HG03354 (cell line): ENCODE measurements around the gene SSH2.
"Not testable (repeated sequence)": the region's sequence is repeated elsewhere in the genome, so short reads cannot be mapped to it uniquely, and the experiment has no call there.

Source experiments
- ATAC-seq: cut with Tn5 transposase; IDR thresholded peaks from one replicate; pipeline ENCODE4 v1.9.1; 2021; ENCODE audit warnings: mild to moderate bottlenecking; ENCODE audit not compliant: unreplicated experiment, poor library complexity, severe bottlenecking

SSH2 gene

DNA sequence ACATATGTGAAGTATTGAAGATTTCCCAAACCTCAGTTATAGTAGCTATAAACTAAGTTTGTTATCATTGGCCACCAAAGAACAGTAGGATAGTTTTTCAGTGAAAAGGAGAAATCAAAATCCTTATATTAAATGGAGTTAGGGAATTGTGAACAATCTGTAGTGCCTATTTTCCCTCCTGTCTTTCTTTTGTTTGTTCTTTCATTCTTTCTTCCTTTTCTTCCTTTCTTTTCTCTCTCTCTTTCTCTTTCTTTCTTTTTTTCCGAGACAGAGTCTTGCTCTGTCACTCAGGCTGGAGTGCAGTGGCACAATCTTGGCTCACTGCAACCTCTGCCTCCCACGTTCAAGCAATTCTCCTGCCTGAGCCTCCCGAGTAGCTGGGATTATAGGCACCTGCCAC lies 48.8 kb downstream of the SSH2 start:
- no peak for ATAC-seq

DNA sequence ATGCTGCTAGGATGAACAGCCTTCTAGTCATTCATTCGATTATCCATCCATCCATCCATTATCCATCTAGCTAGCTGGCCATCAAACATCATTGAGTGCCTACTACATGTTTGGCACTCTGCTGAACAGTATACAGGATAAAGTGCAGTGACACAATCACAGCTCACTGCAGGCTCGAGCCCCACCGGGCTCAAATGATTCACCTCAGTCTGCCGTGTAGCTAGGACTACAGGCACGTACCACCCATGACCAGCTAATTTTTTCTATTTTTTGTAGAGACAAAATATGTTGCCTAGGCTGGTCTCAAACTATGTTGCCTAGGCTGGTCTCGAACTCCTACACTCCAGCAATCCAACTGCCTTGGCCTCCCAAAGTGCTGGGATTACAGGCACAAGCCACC lies 50.0 kb downstream of the SSH2 start:
- ATAC-seq: no peak

DNA sequence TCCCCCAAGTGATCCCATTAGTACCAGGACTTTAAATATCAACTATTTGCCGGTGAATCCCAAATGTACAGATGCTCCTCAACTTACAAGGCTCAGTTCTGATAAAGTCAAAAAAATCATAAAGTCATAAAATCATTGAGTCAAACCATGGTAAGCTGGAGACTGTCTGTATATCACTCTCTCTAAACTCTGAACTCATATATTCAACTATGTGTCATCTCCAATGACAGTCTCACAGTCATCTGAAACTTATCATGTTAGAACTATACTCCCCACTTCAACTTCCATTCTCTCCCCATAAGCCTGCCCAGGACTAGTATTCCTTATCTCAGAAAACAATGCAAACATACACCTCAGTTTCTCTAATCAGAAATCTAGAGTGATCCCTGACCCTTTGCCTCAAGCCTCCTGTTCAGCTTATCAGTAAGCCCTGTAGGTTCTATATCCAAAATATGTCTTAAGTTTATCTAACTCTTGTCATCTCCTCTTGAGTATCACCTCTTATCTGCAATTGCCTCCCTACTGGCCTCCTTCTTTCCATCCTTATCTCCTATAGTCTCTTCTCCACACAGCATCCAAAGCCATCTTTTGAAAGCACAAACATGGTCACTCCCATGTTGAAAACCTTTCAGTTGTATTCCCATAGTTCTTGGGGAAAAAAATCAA lies 55.0 kb downstream of the SSH2 start:
- no peak for ATAC-seq

DNA sequence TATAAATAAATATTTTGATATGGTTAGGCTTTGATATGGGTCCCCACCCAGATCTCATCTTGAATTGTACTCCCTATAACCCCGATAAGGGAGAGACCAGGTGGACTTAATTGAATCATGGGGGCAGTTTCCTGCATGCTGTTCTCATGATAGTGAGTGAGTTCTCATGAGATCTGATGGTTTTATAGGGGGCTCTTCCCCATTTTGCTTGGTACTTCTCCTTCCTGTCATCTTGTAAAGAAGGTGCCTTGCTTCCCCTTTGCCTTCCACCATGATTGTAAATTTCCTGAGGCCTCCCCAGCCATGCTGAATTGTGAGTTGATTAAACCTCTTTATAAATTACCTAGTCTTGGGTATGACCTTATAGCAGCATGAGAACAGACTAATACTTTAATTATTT lies 55.7 kb downstream of the SSH2 start:
- not testable (repeated sequence) for ATAC-seq

DNA sequence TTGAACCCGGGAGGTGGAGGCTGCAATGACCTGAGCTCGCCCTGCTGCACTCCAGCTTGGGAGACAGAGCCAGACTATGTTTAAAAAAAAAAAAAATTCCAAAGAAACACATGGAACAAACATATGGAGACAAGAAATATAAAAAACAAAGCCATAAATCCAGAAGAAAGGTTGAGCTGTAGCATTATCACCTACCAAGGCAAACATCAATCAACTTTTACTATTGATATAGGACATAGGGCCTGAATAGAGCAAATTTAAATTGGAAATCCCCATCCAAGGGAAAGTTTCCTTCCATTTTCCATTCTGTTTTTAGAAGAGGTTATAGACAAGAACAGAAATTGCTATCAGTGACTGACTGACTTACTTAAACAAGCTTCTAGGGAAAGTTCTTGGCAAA lies 56.6 kb downstream of the SSH2 start:
- no peak for ATAC-seq

DNA sequence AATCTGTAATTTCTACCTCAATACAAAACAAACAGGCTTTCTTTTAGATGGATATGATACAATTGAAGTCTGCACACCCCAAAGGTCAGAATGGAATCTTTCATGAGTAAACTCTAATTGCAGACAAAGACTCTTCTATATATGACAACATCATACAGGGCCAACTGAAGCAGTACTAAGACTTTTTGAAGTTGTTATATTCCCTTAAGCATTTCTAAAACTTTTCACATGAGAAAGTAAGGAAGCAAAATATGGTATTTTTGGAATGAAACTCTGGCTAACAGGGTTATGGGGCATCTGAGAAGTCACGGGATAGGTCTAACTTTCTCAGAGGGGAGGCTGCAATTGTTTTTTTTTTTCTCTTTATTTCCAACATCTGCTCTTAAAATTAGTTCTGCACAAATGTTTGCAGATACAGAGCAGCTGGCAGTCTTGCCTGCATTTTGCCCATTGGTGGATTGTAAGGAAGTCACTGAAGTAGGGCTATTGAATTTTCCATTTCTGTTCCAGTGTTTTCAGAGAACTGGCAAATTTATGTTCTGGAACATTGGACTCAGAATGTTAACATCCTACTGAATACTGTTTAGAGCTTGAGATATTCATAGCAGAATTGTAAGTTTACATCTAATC lies 59.1 kb downstream of the SSH2 start:
- ATAC-seq: no peak

DNA sequence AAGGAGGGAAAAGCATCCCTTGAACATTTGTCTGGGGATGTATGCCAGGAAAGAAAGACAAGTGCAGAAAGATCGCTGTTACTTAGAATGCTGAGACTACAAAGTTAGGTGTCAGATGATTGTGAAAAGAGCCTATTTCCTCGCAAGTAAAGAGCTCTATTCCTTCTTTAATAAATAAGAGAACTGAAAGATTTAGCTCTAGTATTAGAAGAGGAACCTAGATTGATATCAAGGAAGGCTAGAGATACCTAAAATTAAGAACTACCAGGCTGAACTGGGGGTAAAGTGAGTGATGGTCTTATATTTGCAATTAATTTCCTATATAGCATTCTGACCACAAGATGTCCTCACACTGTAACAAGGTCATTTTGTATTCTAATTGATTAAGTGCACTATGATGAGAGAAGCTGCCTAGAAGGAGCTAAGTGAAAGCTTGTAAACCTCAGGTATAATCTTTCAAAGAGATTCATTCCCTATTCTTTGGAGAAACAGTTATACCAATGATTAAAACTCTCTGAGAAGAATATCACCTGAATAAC lies 62.3 kb downstream of the SSH2 start:
- no peak for ATAC-seq

DNA sequence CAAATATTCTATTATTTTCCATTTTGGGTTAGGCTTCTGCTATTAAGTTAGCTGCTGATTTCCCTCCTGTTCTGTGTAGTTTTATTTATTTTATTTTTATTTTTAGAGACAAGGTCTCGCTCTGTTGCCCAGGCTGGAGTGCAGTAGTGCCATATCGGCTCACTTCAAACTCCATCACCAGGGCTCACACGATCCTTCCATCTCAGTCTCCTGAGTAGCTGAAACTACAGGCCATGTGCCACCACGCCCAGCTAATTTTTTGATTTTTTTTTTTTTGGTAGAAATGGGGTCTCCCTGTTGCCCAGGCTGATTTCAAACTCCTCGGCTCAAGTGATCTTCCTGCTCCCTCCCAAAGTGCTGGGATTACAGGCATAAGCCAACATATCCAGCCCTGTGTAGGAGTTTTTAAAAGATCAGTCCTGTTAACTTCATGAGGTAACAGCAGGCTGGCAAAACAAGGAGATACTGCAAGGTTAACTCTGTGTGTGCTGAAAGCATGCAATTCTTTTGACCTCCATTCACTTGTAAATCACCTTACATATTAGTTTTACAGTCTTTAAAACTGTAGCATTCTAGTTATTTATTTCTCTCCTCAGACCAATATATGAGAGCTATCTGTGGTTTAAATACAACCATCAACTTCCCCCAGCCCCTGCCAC lies 63.2 kb downstream of the SSH2 start:
- no peak for ATAC-seq

DNA sequence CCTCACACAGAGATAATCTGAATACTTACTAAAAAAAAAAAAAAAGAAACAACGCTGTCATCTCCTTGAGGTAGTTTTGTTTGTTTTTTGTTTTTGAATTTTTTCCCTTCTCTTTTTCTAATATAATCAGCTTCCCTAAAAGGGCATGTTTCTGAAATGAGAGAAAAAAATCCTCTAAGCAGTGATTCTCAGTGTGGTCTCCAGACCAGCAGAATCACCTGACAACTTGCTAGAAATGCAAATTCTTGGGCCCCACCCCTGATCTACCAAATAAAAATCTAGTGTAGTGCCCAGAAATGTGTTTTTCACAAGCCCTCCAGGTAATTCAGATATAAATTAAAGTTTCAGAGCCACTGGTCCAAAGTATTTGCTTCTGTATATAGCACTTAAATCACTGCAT lies 65.4 kb downstream of the SSH2 start:
- ATAC-seq: no peak

DNA sequence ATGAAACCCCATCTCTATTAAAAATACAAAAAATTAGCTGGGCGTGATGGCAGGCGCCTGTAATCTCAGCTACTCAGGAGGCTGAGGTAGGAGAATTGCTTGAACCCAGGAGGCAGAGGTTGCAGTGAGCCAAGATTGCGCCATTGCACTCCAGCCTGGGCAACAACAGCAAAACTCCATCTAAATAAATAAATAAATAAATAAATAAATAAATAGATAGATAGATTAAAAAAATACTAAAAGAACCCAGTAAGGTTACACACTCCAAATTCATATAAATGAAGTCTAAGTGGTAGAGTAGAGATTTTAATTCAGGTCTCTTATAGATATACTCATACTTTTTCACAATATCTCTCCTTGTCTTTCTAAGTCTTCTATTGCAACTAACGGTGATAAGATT lies 65.9 kb downstream of the SSH2 start:
- ATAC-seq: not testable (repeated sequence)

DNA sequence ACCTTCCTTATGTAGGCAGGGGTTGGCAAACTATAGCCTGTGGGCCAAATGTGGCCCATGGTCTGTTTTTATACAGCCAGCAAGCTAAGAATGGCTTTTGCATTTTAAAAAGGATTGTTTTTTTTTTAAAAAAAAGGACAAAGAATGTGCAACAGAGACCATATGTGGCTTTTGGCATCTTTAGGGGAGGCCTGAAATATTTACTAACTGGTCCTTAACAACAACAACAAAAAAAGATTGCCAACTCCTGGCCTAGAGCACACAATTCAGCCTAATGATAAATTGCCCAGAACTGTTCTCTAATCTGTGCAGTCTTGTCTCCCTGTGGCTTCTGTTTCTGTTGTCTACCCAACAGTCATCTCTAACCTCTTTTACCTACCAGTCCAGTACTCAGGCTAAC lies 67.1 kb downstream of the SSH2 start:
- ATAC-seq: no peak

DNA sequence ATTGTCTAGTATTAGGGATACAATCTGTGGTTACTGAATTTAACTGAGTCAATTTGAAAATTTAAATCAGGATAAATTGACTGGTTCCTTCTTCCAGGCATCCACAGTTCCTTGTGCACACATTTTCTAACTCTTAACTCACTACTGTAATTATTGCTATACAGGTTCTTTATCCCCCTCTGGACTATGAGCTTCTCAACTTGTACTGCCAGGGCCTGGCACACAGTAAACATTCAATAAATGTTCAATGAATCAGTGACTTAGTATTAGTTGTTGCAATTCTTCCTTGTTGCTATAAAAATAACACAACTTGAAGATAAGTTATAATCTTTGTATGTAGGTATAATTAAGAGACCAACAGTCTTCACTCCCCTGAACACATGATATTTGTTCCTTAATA lies 67.9 kb downstream of the SSH2 start:
- ATAC-seq: no peak

DNA sequence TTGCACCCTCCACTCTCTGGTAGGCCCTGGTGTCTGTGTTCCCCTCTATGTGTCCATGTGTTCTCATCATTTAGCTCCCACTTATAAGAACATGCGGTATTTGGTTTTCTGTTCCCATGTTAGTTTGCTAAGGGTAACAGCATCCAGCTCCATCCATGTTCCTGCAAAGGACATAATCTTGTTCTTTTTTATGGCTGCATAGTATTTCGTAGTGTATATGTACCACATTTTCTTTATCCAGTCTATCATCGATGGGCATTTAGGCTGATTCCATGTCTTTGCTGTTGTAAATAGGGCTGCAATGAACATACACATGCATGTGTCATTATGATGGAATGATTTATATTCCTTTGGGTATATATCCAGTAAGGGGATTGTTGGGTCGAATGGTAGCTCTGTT lies 70.6 kb downstream of the SSH2 start:
- ATAC-seq: not testable (repeated sequence)

DNA sequence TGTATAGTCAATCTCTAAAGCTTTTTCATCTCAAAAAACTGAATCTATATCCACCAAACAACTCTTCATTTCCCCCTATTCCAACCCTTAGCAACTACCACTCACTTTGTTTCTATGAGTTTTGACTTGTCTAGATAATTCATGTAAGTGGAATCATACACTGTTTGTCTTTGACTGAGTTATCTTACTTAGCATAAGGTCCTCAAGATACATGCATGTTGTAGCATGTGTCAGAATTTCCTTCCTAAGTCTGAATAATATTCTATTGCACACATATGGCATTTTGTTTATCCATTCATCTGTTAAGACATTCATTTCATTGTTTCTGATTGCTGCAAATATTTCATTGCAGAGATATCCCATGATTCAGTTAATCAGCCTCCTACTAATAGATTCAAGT lies 72.2 kb downstream of the SSH2 start:
- no peak for ATAC-seq

DNA sequence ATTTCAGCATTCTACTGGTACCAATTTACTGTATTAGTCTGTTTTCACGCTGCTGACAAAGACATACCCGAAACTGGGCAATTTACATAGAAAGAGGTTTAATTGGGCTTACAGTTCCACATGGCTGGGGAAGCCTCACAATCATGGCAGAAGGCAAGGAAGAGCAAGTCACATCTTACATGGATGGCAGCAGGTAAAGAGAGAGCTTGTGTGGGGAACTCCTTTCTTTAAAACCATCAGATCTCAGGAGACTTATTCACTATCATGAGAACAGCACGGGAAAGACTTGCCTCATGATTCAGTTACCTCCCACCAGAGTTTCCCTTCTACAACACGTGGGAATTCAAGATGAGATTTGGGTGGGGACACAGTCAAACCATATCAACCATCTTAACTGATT lies 72.9 kb downstream of the SSH2 start:
- not testable (repeated sequence) for ATAC-seq

DNA sequence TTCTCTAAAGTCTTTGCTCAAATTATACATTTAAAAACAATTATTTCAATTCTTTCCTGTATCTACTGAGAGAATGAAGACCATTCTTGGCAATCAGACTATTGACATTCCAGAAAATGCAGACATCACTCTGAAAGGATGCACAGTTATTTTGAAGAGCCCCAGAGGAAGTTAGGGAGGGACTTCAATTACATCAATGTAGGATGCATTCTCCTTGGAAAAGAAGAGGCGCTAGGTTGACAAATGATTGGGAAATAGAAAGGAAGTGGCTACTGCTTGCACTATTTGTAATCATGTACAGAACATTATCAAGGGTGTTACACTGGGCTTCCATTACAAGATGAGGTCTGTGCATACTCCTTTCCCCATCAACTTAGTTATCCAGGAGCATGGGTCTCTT lies 74.3 kb downstream of the SSH2 start:
- ATAC-seq: no peak

DNA sequence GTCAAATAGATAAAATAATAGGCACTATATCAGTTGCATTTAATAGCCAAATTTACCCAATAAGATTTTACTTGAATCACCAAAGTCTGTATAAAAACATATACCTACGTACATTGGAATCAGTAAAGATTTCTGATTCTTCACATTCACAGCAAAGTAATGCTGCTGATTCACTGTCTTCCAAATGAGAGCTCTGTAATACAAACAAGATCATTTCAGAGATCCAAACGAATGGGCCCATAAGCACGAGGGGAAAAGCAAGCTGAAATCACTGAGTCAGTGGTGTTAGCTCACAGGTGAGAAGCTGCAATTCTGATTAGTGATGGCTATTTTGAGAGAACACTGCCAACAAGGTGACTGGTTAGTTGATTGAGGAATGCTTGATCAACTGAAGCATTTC lies 81.3 kb downstream of the SSH2 start:
- ATAC-seq: no peak

DNA sequence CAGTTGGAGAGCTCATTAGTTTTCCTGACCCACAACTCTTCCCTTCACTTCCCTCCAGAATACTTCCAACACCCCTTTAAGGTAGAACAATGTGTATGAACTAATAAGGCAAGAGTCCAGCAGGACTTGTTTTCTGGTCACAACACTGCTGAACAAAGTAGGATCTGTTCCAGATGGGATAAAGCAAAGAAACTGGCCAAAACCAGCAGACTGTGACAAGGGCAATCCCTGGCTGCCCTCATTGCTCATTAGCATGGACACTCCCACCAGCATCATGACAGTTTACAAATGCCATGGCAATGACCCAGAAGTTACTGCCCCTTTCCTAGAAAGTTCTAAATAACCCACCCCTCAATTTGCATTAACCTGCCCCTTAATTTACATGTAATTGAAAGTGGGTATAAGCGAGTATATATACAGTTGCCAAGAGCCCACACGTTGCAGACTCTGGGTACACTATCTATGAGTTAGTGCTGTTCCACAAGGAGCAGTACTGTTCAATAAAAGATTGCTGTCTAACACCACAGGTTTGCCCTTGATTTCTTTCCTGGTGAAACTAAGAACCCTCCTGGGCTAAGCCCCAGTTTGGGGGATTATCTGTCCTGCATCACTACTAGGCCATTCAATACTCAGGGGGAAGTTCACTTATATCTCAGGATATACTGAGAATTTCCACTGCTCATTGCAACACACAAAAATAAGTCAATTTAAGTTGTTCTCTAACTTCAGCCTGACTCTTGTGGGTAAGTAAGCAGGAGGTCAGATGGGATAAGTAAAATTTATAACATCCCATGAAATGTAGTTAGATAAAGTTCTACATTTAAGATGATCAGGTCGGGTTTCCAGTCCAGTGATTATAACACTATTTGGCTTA lies 82.3 kb downstream of the SSH2 start:
- ATAC-seq: no peak

DNA sequence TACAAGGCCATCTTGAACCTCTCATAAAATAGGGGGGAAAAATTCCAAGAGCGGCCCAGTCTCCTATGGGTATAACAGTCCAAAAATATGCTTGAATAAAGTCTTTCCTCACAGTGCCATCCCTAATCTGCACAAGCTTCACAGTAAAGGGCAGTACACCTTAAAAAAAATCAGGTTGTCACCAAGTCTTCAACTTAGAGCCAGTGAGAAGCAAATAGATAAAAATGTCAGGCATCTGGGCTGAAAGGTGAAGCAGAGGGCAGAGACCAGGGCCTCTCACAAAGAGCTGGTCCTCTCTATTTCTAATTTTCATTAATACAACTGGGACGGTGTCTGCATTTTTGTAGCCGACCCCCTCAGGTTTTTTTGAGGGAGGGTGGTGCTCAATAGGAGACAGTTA lies 82.9 kb downstream of the SSH2 start:
- ATAC-seq: no peak

DNA sequence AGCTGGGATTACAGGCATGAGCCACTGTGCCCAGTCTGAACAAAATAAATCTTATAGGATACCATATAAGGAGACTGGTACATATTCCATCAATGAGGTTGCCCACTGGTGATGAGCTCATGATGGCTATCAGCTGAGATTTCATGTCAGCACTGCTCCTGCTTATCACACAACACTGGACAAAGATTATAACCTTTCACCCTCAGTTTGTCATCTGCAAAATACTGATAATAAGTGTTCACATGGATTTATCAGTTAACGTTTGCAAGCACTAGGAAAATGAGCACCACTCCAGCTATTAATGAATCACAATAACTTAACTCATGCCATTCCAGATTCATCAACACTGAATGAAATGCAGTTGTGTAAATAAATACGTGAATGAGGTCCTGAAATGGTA lies 83.7 kb downstream of the SSH2 start:
- ATAC-seq: no peak
